ENCODE measurements around the gene EFNA1.
A peak's percentile ranks its signal among the peaks of the same experiment; 100 is the strongest.

EFNA1 gene

GRCh38 chr1:155130272-155131006 is 2.8 kb downstream of the EFNA1 start:
- TF ChIP-seq CTCF (IDR thresholded peaks at IDR 0.05; ENCODE audit: insufficient read depth, low read depth, low read length, missing control alignments): no peak
- DNase-seq (ENCODE audit: low read depth): no peak
- H3K4me3 ChIP-seq (ENCODE audit: low read length): peak overlapping the region; percentile 96

DNA sequence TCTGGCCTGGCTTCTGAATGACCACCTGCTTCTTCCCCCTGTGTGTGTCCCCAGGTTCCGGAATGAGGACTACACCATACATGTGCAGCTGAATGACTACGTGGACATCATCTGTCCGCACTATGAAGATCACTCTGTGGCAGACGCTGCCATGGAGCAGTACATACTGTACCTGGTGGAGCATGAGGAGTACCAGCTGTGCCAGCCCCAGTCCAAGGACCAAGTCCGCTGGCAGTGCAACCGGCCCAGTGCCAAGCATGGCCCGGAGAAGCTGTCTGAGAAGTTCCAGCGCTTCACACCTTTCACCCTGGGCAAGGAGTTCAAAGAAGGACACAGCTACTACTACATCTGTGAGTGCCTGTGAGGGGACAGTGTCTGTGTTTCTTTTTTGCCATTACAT is 3.6 kb downstream of the EFNA1 start:
- peak overlapping the region; percentile 96 for H3K4me3 ChIP-seq (ENCODE audit: low read length)
- DNase-seq (ENCODE audit: low read depth): no peak
- TF ChIP-seq CTCF (IDR thresholded peaks at IDR 0.05; ENCODE audit: insufficient read depth, low read depth, low read length, missing control alignments): no peak

DNA sequence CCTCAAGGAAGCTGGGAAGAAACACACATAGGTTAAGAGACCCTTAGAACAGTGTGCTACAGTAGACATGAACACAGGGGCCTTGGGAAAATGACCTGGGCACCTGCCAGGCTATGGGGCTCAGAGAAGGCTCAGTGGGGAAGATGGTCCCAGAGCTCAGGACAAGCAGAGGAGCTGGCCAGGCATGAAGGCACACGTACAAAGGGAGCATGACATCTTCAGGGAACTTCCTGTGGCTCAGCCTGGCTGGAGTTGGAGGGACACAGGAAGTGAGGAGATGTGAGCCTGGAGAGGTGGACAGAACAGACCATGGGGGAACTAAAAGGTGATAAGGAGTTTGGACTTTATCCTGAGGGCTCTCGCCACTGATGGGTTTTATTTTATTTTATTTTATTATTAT is 4.2 kb downstream of the EFNA1 start:
- TF ChIP-seq CTCF (IDR thresholded peaks at IDR 0.05; ENCODE audit: insufficient read depth, low read depth, low read length, missing control alignments): no peak
- no peak for DNase-seq (ENCODE audit: low read depth)
- H3K4me3 ChIP-seq (ENCODE audit: low read length): no peak overlapping the region

DNA sequence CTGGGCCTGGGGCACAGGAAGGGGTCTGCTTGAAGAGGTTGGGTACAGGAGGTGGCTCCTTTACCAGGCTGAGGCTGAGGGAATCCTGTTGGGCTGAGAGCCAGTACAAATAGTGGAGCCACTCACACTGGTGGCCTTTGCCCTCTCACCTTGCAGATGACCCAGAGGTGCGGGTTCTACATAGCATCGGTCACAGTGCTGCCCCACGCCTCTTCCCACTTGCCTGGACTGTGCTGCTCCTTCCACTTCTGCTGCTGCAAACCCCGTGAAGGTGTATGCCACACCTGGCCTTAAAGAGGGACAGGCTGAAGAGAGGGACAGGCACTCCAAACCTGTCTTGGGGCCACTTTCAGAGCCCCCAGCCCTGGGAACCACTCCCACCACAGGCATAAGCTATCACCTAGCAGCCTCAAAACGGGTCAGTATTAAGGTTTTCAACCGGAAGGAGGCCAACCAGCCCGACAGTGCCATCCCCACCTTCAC is 6.2 kb downstream of the EFNA1 start:
- no peak for DNase-seq (ENCODE audit: low read depth)
- no peak for TF ChIP-seq CTCF (IDR thresholded peaks at IDR 0.05; ENCODE audit: insufficient read depth, low read depth, low read length, missing control alignments)
- no peak overlapping the region for H3K4me3 ChIP-seq (ENCODE audit: low read length)

DNA sequence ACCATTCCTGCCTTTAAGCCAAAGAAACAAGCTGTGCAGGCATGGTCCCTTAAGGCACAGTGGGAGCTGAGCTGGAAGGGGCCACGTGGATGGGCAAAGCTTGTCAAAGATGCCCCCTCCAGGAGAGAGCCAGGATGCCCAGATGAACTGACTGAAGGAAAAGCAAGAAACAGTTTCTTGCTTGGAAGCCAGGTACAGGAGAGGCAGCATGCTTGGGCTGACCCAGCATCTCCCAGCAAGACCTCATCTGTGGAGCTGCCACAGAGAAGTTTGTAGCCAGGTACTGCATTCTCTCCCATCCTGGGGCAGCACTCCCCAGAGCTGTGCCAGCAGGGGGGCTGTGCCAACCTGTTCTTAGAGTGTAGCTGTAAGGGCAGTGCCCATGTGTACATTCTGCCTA is 6.6 kb downstream of the EFNA1 start:
- DNase-seq (ENCODE audit: low read depth): peak; percentile 42
- H3K4me3 ChIP-seq (ENCODE audit: low read length): peak overlapping the region; percentile 81
- peak; percentile 8 for TF ChIP-seq CTCF (IDR thresholded peaks at IDR 0.05; ENCODE audit: insufficient read depth, low read depth, low read length, missing control alignments)

- peak; percentile 100 for DNase-seq (ENCODE audit: low read depth)
- TF ChIP-seq CTCF (IDR thresholded peaks at IDR 0.05; ENCODE audit: insufficient read depth, low read depth, low read length, missing control alignments): no peak
- H3K4me3 ChIP-seq (ENCODE audit: low read length): peak overlapping the region; percentile 81
Observed at GRCh38 chr1:155134880-155135414, 7.3 kb downstream of the EFNA1 start.

All from epithelial cell of esophagus (primary cell).